ENCODE data around the gene TF.

TF gene

GRCh38 chr3:133745981-133746711 is at the start of gene TF:
Gene TF, plus strand, starts transcription at chr3:133746393. Its CDS starts 48 bp downstream, at chr3:133746441.
- no peak within 1 kb of the TSS for H3K4me3 ChIP-seq (ENCODE audit: low read depth, low read length)
- TF ChIP-seq CTCF (IDR thresholded peaks at IDR 0.05; ENCODE audit: low read depth, low read length) (no peak), MAX (IDR thresholded peaks at IDR 0.05; ENCODE audit: low read depth, low read length) (no peak), POLR2A (IDR thresholded peaks at IDR 0.05; ENCODE audit: extremely low read depth, insufficient read length) (no peak), MYC (IDR thresholded peaks at IDR 0.05; ENCODE audit: low read depth, low read length) (no peak)
- DNase-seq (ENCODE audit: low read depth) = no peak

- H3K4me3 ChIP-seq (ENCODE audit: low read depth, low read length) = no peak overlapping the region
- TF ChIP-seq MYC (IDR thresholded peaks at IDR 0.05; ENCODE audit: low read depth, low read length) (no peak), CTCF (IDR thresholded peaks at IDR 0.05; ENCODE audit: low read depth, low read length) (no peak), POLR2A (IDR thresholded peaks at IDR 0.05; ENCODE audit: extremely low read depth, insufficient read length) (no peak), MAX (IDR thresholded peaks at IDR 0.05; ENCODE audit: low read depth, low read length) (no peak)
- DNase-seq (ENCODE audit: low read depth) = no peak
Measured at GRCh38 chr3:133697960-133698359, 48.2 kb upstream of the TF start.

GRCh38 chr3:133699467-133699866 is 46.7 kb upstream of the TF start:
- no peak for DNase-seq (ENCODE audit: low read depth)
- TF ChIP-seq MYC (IDR thresholded peaks at IDR 0.05; ENCODE audit: low read depth, low read length) (no peak), CTCF (IDR thresholded peaks at IDR 0.05; ENCODE audit: low read depth, low read length) (no peak), MAX (IDR thresholded peaks at IDR 0.05; ENCODE audit: low read depth, low read length) (no peak), POLR2A (IDR thresholded peaks at IDR 0.05; ENCODE audit: extremely low read depth, insufficient read length) (no peak)
- no peak overlapping the region for H3K4me3 ChIP-seq (ENCODE audit: low read depth, low read length)

GRCh38 chr3:133699903-133700302 is 46.3 kb upstream of the TF start:
- no peak for TF ChIP-seq MYC (IDR thresholded peaks at IDR 0.05; ENCODE audit: low read depth, low read length)
- TF ChIP-seq CTCF (IDR thresholded peaks at IDR 0.05; ENCODE audit: low read depth, low read length) = no peak
- no peak for TF ChIP-seq MAX (IDR thresholded peaks at IDR 0.05; ENCODE audit: low read depth, low read length)
- no peak for TF ChIP-seq POLR2A (IDR thresholded peaks at IDR 0.05; ENCODE audit: extremely low read depth, insufficient read length)
- no peak for DNase-seq (ENCODE audit: low read depth)
- H3K4me3 ChIP-seq (ENCODE audit: low read depth, low read length) = no peak overlapping the region

GRCh38 chr3:133700351-133700750 is 45.8 kb upstream of the TF start:
- no peak for TF ChIP-seq POLR2A (IDR thresholded peaks at IDR 0.05; ENCODE audit: extremely low read depth, insufficient read length)
- no peak for TF ChIP-seq CTCF (IDR thresholded peaks at IDR 0.05; ENCODE audit: low read depth, low read length)
- no peak for TF ChIP-seq MAX (IDR thresholded peaks at IDR 0.05; ENCODE audit: low read depth, low read length)
- TF ChIP-seq MYC (IDR thresholded peaks at IDR 0.05; ENCODE audit: low read depth, low read length) = no peak
- no peak overlapping the region for H3K4me3 ChIP-seq (ENCODE audit: low read depth, low read length)
- no peak for DNase-seq (ENCODE audit: low read depth)
